Activated naive CD4-positive, alpha-beta T cell treated with anti-CD3 and anti-CD28 coated beads, Interleukin-2, amount 10 ng/mL, durations not matched to agents 7 days and 5 days (primary cell): ENCODE measurements around the gene ZBP1.

Source experiments
- CTCF ChIA-PET: fragments of 350-600 bp; sonication (Branson Sonifier 250); formaldehyde crosslinking; loops from one replicate; lab custom pipeline; 2021; ENCODE audit warnings: antibody characterized with exemption; lab: Charles Lee
- DNase-seq: peaks from one replicate; pipeline ENCODE4 v3.0.0-alpha.2; 2020
- H3K27ac Mint-ChIP-seq: one replicate; pipeline ENCODE4 v1.8.0; 2021; ENCODE audit warnings: mild to moderate bottlenecking, moderate library complexity, mixed read lengths
- H3K27me3 Mint-ChIP-seq: one replicate; pipeline ENCODE4 v1.8.0; 2021; ENCODE audit warnings: mild to moderate bottlenecking, mixed read lengths
- H3K36me3 Mint-ChIP-seq: one replicate; pipeline ENCODE4 v1.8.0; 2021; ENCODE audit warnings: mixed read lengths
- H3K4me1 Mint-ChIP-seq: one replicate; pipeline ENCODE4 v1.8.0; 2021; ENCODE audit warnings: mixed read lengths
- H3K4me3 Mint-ChIP-seq: one replicate; pipeline ENCODE4 v1.8.0; 2021; ENCODE audit warnings: mild to moderate bottlenecking, moderate library complexity, mixed read lengths
- H3K9me3 Mint-ChIP-seq: one replicate; pipeline ENCODE4 v1.8.0; 2021; ENCODE audit warnings: mixed read lengths

The ZBP1 gene

GRCh38 chr20:57661746-57662455 is 41.7 kb upstream of the ZBP1 start:
- H3K27ac Mint-ChIP-seq = no peak overlapping the region
- no peak for DNase-seq

DNA sequence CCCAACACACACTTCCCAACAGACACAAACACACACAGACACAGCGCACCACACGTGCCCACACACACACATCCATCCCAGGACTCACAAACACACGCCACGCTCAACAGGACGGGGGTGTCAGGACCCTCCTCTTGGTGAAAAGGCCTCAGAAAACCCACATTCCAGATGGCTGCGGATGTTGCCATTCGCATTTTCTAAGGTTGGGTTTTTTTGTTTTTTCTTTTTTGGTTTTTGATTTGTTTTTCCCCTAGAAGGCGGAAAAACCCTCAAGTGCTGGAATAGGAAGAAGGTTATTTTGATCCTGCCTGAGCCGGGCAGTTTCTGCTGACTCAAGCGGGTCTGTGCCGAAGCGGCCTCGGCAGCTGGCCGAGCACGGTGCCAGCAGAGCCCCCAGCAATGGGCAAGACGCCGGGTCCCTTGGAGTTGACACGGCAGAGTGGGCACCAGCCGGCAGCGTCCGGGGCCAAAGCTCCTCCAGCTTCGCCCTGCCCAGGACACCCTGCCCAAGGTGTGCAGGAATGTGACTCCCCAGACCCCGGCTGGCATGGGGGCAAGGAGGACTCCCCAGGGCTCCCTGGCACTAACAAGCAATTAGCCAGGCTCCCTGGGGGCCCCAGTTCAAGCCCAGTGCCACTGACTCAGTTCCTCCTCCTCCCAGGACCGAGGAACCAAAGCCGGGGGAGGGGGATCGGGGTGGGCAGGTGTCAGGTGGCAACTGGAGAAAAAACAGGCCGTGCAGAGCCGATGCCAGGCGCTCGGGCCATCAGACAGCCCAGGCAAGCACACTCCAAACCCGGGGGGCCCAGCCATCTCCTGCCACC is 40.9 kb upstream of the ZBP1 start:
- H3K36me3 Mint-ChIP-seq = peaks cover 3% of the 10 kb centered on the region
- H3K4me3 Mint-ChIP-seq = no peak overlapping the region
- peaks cover 20% of the 10 kb centered on the region for H3K27me3 Mint-ChIP-seq
- H3K27ac Mint-ChIP-seq = no peak overlapping the region
- CTCF ChIA-PET = no interaction called here
- peaks cover 6% of the 10 kb centered on the region for H3K9me3 Mint-ChIP-seq
- peaks cover 25% of the 10 kb centered on the region for H3K4me1 Mint-ChIP-seq
- DNase-seq = peak; percentile 11

More at GRCh38 chr20:57661746-57662455, 41.7 kb upstream of the ZBP1 start:
- H3K4me3 Mint-ChIP-seq = no peak overlapping the region
- H3K36me3 Mint-ChIP-seq = peaks cover 3% of the 10 kb centered on the region
- peaks cover 6% of the 10 kb centered on the region for H3K9me3 Mint-ChIP-seq
- peaks cover 19% of the 10 kb centered on the region for H3K27me3 Mint-ChIP-seq
- peaks cover 22% of the 10 kb centered on the region for H3K4me1 Mint-ChIP-seq
- CTCF ChIA-PET = no interaction called here

DNA sequence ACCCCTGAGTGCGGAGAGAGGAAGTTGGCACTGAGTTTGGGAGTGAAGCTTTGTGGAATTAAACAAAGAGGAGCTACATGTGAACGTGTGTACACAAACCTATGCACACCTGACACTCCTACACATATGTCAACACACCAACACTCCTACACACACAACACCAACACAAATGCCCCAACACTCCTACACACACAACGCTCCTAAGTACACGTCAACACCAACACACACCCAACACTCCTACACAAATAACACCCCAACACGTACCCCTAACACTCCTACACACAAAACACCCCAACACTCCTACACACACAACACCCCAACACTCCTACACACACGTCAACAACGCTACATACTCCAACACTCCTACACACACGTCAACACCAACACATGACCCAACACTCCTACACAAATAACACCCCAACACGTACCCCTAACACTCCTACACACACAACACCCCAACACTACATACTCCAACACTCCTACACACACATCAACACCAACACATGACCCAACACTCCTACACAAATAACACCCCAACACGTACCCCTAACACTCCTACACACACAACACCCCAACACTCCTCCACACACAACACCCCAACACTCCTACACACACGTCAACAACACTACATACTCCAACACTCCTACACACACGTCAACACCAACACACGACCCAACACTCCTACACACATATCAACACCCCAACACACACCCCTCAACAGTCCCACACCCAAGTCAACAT is 40.1 kb upstream of the ZBP1 start:
- Mint-ChIP-seq H3K9me3 (peaks cover 6% of the 10 kb centered on the region), H3K4me3 (no peak overlapping the region), H3K27ac (no peak overlapping the region), H3K4me1 (peaks cover 25% of the 10 kb centered on the region), H3K27me3 (peaks cover 28% of the 10 kb centered on the region), H3K36me3 (peaks cover 3% of the 10 kb centered on the region)
- DNase-seq = peak; percentile 14
- CTCF ChIA-PET = interaction anchor here (1.5 kb wide), 1 partner anchor 8 kb away, joined by 4 read pairs; no protein-coding TSS in a partner anchor

GRCh38 chr20:57659517-57660180 is 39.4 kb upstream of the ZBP1 start:
- peaks cover 3% of the 10 kb centered on the region for H3K36me3 Mint-ChIP-seq
- peak; percentile 13 for DNase-seq
- no peak overlapping the region for H3K4me3 Mint-ChIP-seq
- peaks cover 6% of the 10 kb centered on the region for H3K9me3 Mint-ChIP-seq
- H3K27me3 Mint-ChIP-seq = peaks cover 35% of the 10 kb centered on the region
- no peak overlapping the region for H3K27ac Mint-ChIP-seq
- CTCF ChIA-PET = interaction anchor here (1.5 kb wide), 1 partner anchor 9 kb away, joined by 4 read pairs; no protein-coding TSS in a partner anchor
- peaks cover 25% of the 10 kb centered on the region for H3K4me1 Mint-ChIP-seq

DNA sequence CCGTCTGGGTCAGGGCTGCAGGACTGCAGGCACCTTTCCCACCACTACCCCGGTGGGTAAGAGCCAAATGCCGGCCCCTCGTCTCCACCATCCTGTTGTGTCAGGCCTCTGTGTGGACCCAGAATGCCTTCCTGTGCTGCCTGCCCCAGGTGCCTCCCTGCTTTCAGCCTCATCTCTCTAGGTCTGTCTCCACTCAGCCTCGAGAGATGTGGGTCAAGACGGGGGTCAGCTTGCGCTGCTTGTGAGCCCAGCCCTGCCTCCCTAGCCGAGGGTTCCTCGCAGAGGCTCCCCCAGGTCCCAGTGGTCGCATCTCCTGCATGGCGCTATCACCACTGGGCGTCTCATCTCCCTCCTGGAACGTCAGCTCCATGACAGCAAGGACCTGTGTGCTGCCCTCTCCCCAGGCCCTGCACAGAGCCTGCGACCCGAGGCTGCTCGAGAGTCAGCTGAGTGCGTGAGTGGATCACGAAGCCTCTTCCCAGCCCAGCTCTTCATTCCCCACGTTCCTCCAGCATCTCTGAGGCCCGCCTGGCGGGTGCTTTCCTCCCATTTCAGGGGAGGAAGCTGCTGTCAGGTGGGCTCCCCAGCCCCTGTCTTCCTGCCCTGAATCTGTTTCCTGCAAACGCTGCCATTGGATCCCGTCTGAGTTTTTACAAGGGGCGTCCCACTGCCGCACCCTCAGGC is 38.7 kb upstream of the ZBP1 start:
- CTCF ChIA-PET = interaction anchor here (1.1 to 1.5 kb wide), 2 partner anchors 10 to 24 kb away, joined by 3 to 4 read pairs; no protein-coding TSS in a partner anchor
- H3K27me3 Mint-ChIP-seq = peaks cover 41% of the 10 kb centered on the region
- H3K4me1 Mint-ChIP-seq = peaks cover 30% of the 10 kb centered on the region
- H3K36me3 Mint-ChIP-seq = peaks cover 3% of the 10 kb centered on the region
- H3K27ac Mint-ChIP-seq = no peak overlapping the region
- DNase-seq = peak; percentile 16
- peaks cover 6% of the 10 kb centered on the region for H3K9me3 Mint-ChIP-seq
- H3K4me3 Mint-ChIP-seq = no peak overlapping the region

DNA sequence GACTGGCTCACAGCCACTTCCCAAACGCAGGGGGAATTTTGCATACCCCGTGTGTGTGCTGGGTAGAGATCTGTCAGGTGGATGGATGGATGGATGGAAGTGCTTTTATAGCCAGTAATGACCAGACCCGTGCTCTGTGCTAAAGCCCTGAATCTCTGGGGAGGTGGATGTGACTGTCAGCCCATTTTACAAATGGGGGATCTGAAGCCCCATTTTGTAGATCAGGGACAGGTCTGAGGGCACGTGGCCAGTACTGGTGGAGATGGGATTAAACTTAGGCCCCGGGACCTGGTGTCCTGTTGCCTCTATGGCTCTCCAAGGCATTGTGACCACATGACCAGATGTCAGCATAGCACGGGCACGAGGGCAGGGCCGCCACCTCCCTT is 38.2 kb upstream of the ZBP1 start:
- no peak overlapping the region for H3K4me3 Mint-ChIP-seq

DNA sequence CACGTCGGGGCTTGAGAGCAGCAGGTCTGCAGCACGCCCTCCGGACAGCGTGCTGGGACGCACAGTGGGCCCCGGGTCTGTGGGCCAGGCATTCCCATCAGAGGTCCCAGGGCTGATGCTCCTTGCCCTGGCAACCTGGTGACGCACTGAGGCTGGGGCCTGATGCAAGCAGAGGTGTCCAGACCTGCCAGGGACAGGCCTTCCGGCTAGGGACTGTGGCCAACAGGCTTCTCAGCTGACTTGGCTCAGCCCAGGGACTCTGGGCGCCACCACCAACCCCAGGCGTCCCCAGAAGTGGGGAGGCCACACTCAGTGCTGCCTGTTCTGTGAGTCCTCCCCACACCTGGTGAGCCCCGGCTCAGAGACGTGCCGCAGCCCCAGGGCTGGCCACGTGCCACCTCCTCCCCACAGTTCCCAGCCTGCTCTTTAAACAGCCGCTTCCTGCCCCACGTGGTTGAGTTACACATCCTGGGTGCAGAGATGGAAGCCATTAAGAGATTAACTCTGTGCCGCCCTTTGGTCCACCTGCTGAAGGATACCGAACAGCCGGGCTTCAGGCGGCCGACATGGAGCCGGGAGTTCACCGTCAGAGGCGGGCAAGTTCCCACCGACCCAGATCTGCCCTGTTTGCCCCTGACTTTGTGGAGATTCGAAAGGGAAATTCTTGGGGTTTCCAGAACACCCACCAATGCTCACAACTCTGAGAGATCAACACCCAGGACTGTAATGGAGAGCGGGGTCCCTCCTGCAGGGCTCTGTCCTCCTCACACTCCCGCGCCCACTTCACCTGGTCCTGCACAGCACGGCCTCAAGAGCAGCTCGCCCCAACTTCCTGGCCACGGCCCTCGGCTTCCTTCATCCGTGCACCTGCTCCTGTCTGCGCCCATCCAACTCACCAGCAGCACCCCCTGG is 37.6 kb upstream of the ZBP1 start:
- DNase-seq = peak; percentile 73
- peaks cover 52% of the 10 kb centered on the region for H3K27me3 Mint-ChIP-seq
- no peak overlapping the region for H3K4me3 Mint-ChIP-seq
- H3K9me3 Mint-ChIP-seq = peaks cover 6% of the 10 kb centered on the region
- H3K4me1 Mint-ChIP-seq = peaks cover 30% of the 10 kb centered on the region
- CTCF ChIA-PET = interaction anchor here (1.1 kb wide), 1 partner anchor 25 kb away, joined by 3 read pairs; no protein-coding TSS in a partner anchor
- H3K27ac Mint-ChIP-seq = peak overlapping the region; percentile 81
- peaks cover 3% of the 10 kb centered on the region for H3K36me3 Mint-ChIP-seq

More for the DNA sequence above, 38.2 kb upstream of the ZBP1 start:
- Mint-ChIP-seq H3K27me3 (peaks cover 47% of the 10 kb centered on the region), H3K27ac (no peak overlapping the region), H3K4me1 (peaks cover 30% of the 10 kb centered on the region), H3K9me3 (peaks cover 6% of the 10 kb centered on the region), H3K36me3 (peaks cover 3% of the 10 kb centered on the region)
- CTCF ChIA-PET = interaction anchor here (1.1 kb wide), 1 partner anchor 24 kb away, joined by 3 read pairs; no protein-coding TSS in a partner anchor
- no peak for DNase-seq

DNA sequence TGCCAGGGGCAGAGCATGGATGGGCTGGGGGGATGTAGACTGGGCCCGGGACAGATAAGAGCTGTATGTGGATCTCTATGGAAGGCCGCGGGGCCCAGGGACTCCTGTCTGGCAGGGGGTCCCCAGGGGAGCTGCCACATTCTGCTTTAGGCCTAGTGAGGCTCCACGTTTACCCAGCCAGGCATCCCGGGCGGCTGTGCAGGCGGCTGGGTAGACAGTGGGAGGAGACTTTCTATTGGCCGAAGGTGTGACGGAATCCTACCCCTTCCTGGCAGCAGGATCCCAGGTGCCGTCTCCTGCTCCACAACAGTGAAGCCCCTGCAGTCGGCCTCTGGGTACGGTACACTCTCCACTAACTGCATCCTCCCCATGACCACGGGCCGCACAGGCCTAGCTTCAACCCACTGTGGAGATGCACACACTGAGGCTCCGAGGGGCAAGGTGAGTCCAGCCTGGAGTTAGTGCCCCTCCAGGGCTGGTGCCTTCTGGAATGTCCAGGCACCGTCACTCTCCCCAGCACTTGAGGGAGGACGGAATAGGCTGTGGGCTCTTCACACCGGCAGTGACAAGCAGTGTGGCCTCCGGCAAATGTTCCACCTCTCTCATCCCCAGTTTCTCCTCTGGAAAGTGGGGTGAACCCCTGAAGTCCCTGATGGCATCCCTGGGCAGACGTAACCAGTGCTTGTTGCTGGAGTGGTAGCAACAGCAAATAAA is 36.8 kb upstream of the ZBP1 start:
- Mint-ChIP-seq H3K4me1 (peaks cover 30% of the 10 kb centered on the region), H3K4me3 (no peak overlapping the region), H3K9me3 (peaks cover 6% of the 10 kb centered on the region), H3K27me3 (peaks cover 52% of the 10 kb centered on the region), H3K36me3 (peaks cover 3% of the 10 kb centered on the region), H3K27ac (no peak overlapping the region)
- CTCF ChIA-PET = interaction anchor here (1.2 to 6.1 kb wide), 2 partner anchors 35 to 524 kb away, joined by 3 to 86 read pairs; partner anchors contain the start of gene ZBP1
- DNase-seq = no peak

DNA sequence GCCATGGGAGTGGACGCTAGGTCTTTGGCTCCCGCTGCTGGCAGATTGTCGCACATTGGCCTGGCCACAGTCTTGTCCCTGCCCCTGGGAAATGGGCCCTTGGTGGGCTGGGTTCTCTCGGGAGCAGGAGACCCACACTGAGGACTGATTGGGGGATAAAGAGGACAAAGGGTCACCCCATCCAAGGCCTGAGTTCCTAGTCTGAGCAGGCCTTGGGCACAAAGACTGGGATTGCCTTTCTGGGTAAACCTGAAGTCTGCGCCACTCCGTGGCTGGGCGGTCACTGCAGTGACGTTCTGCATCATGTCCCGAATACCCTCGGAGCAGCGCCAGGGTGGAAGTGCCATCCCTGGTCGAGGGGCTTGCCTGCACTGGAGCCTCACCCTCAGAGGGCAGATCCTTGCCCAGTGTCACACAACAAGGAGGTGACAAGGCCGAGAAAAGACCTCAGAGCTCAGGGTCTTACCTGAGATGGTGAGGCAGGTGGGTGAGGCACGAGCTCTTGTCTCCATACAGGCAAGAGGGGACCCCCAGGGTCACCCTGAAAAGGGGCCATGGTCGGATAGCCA is 36.1 kb upstream of the ZBP1 start:
- Mint-ChIP-seq H3K4me3 (no peak overlapping the region), H3K36me3 (peaks cover 3% of the 10 kb centered on the region), H3K27ac (no peak overlapping the region), H3K4me1 (peaks cover 30% of the 10 kb centered on the region), H3K9me3 (peaks cover 6% of the 10 kb centered on the region), H3K27me3 (peaks cover 52% of the 10 kb centered on the region)
- CTCF ChIA-PET = interaction anchor here (1.2 to 6.1 kb wide), 4 partner anchors 30 to 525 kb away, joined by 3 to 86 read pairs (median 16); partner anchors contain the start of gene ZBP1
- peak; percentile 17 for DNase-seq

- peaks cover 30% of the 10 kb centered on the region for H3K4me1 Mint-ChIP-seq
- peaks cover 3% of the 10 kb centered on the region for H3K36me3 Mint-ChIP-seq
- no peak overlapping the region for H3K4me3 Mint-ChIP-seq
- DNase-seq = peak; percentile 16
- H3K9me3 Mint-ChIP-seq = peaks cover 5% of the 10 kb centered on the region
- H3K27me3 Mint-ChIP-seq = peaks cover 57% of the 10 kb centered on the region
- no peak overlapping the region for H3K27ac Mint-ChIP-seq
- CTCF ChIA-PET = interaction anchor here (0.9 to 6.1 kb wide), 5 partner anchors 29 to 431 kb away, joined by 3 to 86 read pairs (median 6); partner anchors contain the start of gene ZBP1
Observed at GRCh38 chr20:57655809-57656155, 35.6 kb upstream of the ZBP1 start.

GRCh38 chr20:57654998-57655808 is 35.0 kb upstream of the ZBP1 start:
- H3K9me3 Mint-ChIP-seq = no peaks in the 10 kb centered on the region
- DNase-seq = peak; percentile 22
- CTCF ChIA-PET = interaction anchor here (0.9 to 6.1 kb wide), 6 partner anchors 28 to 431 kb away, joined by 3 to 86 read pairs (median 4); partner anchors contain the start of gene ZBP1

More at GRCh38 chr20:57654998-57655808, 35.0 kb upstream of the ZBP1 start:
- Mint-ChIP-seq H3K4me1 (peaks cover 30% of the 10 kb centered on the region), H3K27ac (no peak overlapping the region), H3K27me3 (peaks cover 63% of the 10 kb centered on the region), H3K4me3 (no peak overlapping the region), H3K36me3 (peaks cover 3% of the 10 kb centered on the region)
